SU-DHL-6 (cell line): ENCODE data around the gene TRPT1.

Experiments used
- EZH2phosphoT487 ChIP-seq: fragments of 200-600 bp; sonication (generic), shearing (Covaris generic); conservative IDR thresholded peaks from 2 replicates; pipeline ENCODE4 v1.6.1; 2018; ENCODE audit warnings: mild to moderate bottlenecking, antibody characterized with exemption, low read length, moderate library complexity, mixed read lengths
- TF ChIP-seq, protein P1 (sequence below): fragments of 200-600 bp; sonication (generic); IDR thresholded peaks from one replicate; pipeline ENCODE4 v1.5.1; 2017; ENCODE audit warnings: antibody characterized with exemption, mild to moderate bottlenecking, low read length, moderate library complexity; ENCODE audit not compliant: insufficient read depth, poor library complexity, severe bottlenecking

DNA sequence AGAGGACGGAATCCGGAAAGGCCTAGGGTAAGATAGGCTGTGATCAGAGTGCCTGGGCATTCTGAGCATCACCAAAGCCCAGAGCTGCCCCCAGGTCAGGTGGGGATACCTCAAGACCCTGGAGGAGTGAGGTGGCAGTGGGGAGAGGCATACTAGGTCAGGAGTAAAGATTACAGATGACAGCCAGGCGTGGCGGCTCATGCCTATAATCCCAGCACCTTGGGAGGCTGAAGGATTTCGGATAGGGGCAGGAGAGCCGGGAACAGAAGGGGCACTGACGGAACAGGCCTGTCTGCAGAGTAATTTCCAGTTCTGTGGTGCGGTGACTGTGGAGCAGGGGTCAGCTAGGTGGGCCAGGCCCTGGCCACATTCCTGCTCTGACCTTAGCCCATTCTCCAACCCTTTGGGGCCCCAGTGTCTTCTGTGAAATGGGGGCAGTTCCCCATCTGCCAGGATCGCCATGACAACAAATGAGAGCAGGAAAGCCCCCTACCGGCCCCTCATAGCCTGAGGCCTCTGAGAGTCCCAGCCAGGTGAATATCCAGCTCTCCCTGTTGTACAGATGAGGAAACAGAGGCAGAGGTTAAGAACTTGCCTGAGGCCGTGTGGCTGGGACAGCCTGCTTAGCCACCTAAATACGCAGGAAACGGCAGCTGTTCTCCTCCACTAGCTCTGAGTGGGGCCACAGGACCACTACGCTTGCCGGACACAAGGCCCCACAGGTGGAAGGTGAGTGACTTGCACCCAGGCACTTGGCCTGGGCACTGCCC, 49.2 kb upstream of the TRPT1 start:
- TF ChIP-seq, protein P1, sequence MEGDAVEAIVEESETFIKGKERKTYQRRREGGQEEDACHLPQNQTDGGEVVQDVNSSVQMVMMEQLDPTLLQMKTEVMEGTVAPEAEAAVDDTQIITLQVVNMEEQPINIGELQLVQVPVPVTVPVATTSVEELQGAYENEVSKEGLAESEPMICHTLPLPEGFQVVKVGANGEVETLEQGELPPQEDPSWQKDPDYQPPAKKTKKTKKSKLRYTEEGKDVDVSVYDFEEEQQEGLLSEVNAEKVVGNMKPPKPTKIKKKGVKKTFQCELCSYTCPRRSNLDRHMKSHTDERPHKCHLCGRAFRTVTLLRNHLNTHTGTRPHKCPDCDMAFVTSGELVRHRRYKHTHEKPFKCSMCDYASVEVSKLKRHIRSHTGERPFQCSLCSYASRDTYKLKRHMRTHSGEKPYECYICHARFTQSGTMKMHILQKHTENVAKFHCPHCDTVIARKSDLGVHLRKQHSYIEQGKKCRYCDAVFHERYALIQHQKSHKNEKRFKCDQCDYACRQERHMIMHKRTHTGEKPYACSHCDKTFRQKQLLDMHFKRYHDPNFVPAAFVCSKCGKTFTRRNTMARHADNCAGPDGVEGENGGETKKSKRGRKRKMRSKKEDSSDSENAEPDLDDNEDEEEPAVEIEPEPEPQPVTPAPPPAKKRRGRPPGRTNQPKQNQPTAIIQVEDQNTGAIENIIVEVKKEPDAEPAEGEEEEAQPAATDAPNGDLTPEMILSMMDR, result no peak
- no peak for TF ChIP-seq EZH2phosphoT487
